ENCODE data around the gene GATA2. TPM values are rescaled to one million over a fixed set of nuclear protein-coding genes. Genes with fewer than 3 reads are reported as not detected.

The GATA2 gene
- total and polyA plus RNA-seq, 2 of the 8 experiments (the other 6 are each of a cell fraction or from before 2014, with no cell fraction given), result 0.03 to 0.30 TPM

DNA sequence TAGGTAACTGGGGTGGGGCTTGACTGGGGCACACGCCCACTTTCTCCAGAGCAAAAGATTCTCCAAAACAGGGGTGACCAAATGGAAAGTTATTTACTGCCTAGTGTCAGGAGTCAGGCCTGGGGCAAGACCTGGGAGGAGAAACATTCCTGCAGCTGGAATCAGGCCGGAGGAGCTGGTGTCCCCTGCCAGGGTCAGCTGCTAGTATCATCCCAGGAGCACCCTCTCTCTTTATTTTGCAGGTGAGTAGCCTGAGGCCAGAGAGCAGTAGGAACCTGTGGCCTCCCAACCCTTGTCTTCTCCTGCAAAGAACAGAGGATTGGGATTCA, 59.2 kb downstream of the GATA2 start:
- Histone ChIP-seq H2BK20ac (ENCODE audit: low read length) (peak overlapping the region; percentile 99), H3K79me2 (ENCODE audit: control insufficient read depth in 1 of 2, insufficient read depth in 2 of 2, low read length in 2 of 2) (no peaks in the 10 kb centered on the region), H3K23ac (ENCODE audit: insufficient read length) (no peak overlapping the region), H3K4me2 (ENCODE audit: insufficient read depth in 1 of 2, low read depth in 2 of 2, low read length in 2 of 2) (peak overlapping the region in 1 of 2 experiments; percentile 95; a peak in 1 of 4 replicates), H3K56ac (replicated peaks; ENCODE audit: insufficient read length, low read depth, low read length) (no peak overlapping the region), H2AK5ac (ENCODE audit: low read depth, low read length) (peak overlapping the region; percentile 20; the same call in 1 of the 2 replicates), H2BK12ac (ENCODE audit: low read depth, low read length) (peak overlapping the region; percentile 99; the same call in 1 of the 2 replicates), H4K20me1 (replicated peaks in 1 of 2; ENCODE audit: control insufficient read depth in 1 of 2, insufficient read depth in 2 of 2, low read length in 2 of 2) (peaks cover 2 to 6% of the 10 kb centered on the region in 2 experiments), H3K4me1 (replicated peaks in 1 of 4; ENCODE audit: control insufficient read depth in 3 of 4, insufficient read depth in 4 of 4, low read length in 3 of 4) (peaks cover 6 to 39% (median 30%) of the 10 kb centered on the region in 4 experiments), H4K5ac (ENCODE audit: insufficient read length, low read depth, low read length) (no peak overlapping the region), H4K91ac (replicated peaks; ENCODE audit: insufficient read length, low read length) (peak overlapping the region; percentile 97), H3K4ac (replicated peaks; ENCODE audit: insufficient read length, low read depth, low read length) (peak overlapping the region; percentile 94), H3K79me1 (ENCODE audit: low read depth, low read length) (no peaks in the 10 kb centered on the region), H3K36me3 (ENCODE audit: control insufficient read depth in 2 of 4, insufficient read depth in 4 of 4, low read length in 3 of 4) (no peaks in the 10 kb centered on the region), H2BK120ac (replicated peaks; ENCODE audit: low read depth, low read length) (no peak overlapping the region), H2BK5ac (ENCODE audit: low read depth, low read length) (peak overlapping the region; percentile 93; the same call in 1 of the 2 replicates), H2BK15ac (ENCODE audit: low read length) (no peak overlapping the region), H3K9me3 (ENCODE audit: insufficient read depth in 2 of 2, low read depth in 1 of 2, low read length in 1 of 2) (no peaks in the 10 kb centered on the region), H3K27ac (ENCODE audit: low read depth, low read length) (no peak overlapping the region), H3K14ac (ENCODE audit: insufficient read length) (no peak overlapping the region), H3K27me3 (replicated peaks in 1 of 4; ENCODE audit: control insufficient read depth in 3 of 4, extremely low read depth in 1 of 4, insufficient read depth in 3 of 4, low read length in 3 of 4) (peaks cover 9 to 50% (median 43%) of the 10 kb centered on the region in 4 experiments), H3K18ac (ENCODE audit: extremely low read depth, low read length) (peak overlapping the region; percentile 80), H2AFZ (ENCODE audit: low read length) (no peak overlapping the region), H4K8ac (ENCODE audit: extremely low read depth, insufficient read depth, low read length) (no peak overlapping the region), H3K23me2 (ENCODE audit: low read depth, low read length) (peaks cover 9% of the 10 kb centered on the region; the same call in 1 of the 2 replicates), H3K4me3 (ENCODE audit: extremely low read depth in 1 of 4, insufficient read depth in 2 of 4, low read depth in 3 of 4, low read length in 4 of 4) (no peak overlapping the region), H3K9ac (replicated peaks in 1 of 4; ENCODE audit: extremely low read depth in 1 of 4, low read depth in 3 of 4, low read length in 3 of 4) (no peak overlapping the region)
- FAIRE-seq (no peak), DNase-seq (ENCODE audit: low read depth in 1 of 2, low spot score in 2 of 2) (no peak)
- POLR2A ChIA-PET (ENCODE audit: partially characterized antibody), result interaction anchor here (1.0 to 2.5 kb wide), 4 partner anchors 12 to 86 kb away, joined by 3 to 5 read pairs (median 3); no protein-coding TSS in a partner anchor
- CTCF ChIA-PET (ENCODE audit: partially characterized antibody), result interaction anchor here (0.9 to 12.6 kb wide), 8 partner anchors 8 to 157 kb away, joined by 3 to 144 read pairs (median 6); partner anchors contain the start of gene DNAJB8
- TF ChIP-seq POLR2AphosphoS5 (IDR thresholded peaks at IDR 0.05; ENCODE audit: low read depth, low read length), result no peak
- TF ChIP-seq KDM5A (IDR thresholded peaks at IDR 0.05; ENCODE audit: low read length), result no peak
- peak; percentile 35 for TF ChIP-seq EZH2 (IDR thresholded peaks at IDR 0.05; ENCODE audit: low read depth, low read length, severe bottlenecking)
- no peak for TF ChIP-seq CBX5 (IDR thresholded peaks at IDR 0.05; ENCODE audit: low read depth, low read length)
- TF ChIP-seq SRF (IDR thresholded peaks at IDR 0.05; ENCODE audit: low read depth, low read length), result no peak
- TF ChIP-seq TAF7 (optimal IDR thresholded peaks at IDR 0.05; ENCODE audit: borderline replicate concordance, low read depth, low read length), result no peak
- TF ChIP-seq BRCA1 (IDR thresholded peaks at IDR 0.05; ENCODE audit: low read depth, low read length), result no peak
- TF ChIP-seq KDM4A (IDR thresholded peaks at IDR 0.05; ENCODE audit: low read depth, low read length, severe bottlenecking), result no peak
- 29% methylated on average over 2 of the region's 2 CpGs; no CpG with 5 or more reads in 1 of the 2 experiments for WGBS, 2 experiments (ENCODE audit: extremely low coverage in 1 of 2, insufficient coverage in 1 of 2, insufficient read length in 1 of 2, insufficient replicate concordance in 2 of 2, low coverage in 1 of 2, low lambda C conversion rate in 2 of 2, missing lambda C conversion rate in 1 of 2)
